Mesodermal cell (in vitro differentiated cells): ENCODE measurements around the gene KIAA1217.

ENCODE experiments used
- H3K27ac ChIP-seq: 2 replicates; pipeline ENCODE4 v1.7.0; 2013; ENCODE audit warnings: mild to moderate bottlenecking, low read depth, low read length, moderate library complexity; ENCODE audit not compliant: severe bottlenecking
- H3K36me3 ChIP-seq: 2 replicates; pipeline ENCODE4 v1.7.1; 2013; ENCODE audit warnings: mild to moderate bottlenecking, low read length, moderate library complexity; ENCODE audit not compliant: control insufficient read depth, insufficient read depth
- H3K4me1 ChIP-seq: one replicate; pipeline ENCODE4 v1.7.1; 2013; ENCODE audit warnings: mild to moderate bottlenecking, low read length; ENCODE audit not compliant: insufficient read depth, control insufficient read depth, poor library complexity, severe bottlenecking
- H3K4me3 ChIP-seq: 2 replicates; pipeline ENCODE4 v1.7.0; 2013; ENCODE audit warnings: low read length, control low read depth, mild to moderate bottlenecking; ENCODE audit not compliant: insufficient read depth, poor library complexity, severe bottlenecking; ENCODE audit errors: extremely low read depth
- H3K9me3 ChIP-seq: 2 replicates; pipeline ENCODE4 v1.7.1; 2013; ENCODE audit warnings: mild to moderate bottlenecking, low read length, moderate library complexity; ENCODE audit not compliant: control insufficient read depth
- WGBS, 2 experiments: methylation state at CpG; one replicate each; pipeline ENCODE4 v1.1.5; 2013; ENCODE audit warnings: missing lambda C conversion rate in 2 of 2; ENCODE audit not compliant: insufficient coverage in 2 of 2; 5-methylcytosine and 5-hydroxymethylcytosine counted together

The KIAA1217 gene

DNA sequence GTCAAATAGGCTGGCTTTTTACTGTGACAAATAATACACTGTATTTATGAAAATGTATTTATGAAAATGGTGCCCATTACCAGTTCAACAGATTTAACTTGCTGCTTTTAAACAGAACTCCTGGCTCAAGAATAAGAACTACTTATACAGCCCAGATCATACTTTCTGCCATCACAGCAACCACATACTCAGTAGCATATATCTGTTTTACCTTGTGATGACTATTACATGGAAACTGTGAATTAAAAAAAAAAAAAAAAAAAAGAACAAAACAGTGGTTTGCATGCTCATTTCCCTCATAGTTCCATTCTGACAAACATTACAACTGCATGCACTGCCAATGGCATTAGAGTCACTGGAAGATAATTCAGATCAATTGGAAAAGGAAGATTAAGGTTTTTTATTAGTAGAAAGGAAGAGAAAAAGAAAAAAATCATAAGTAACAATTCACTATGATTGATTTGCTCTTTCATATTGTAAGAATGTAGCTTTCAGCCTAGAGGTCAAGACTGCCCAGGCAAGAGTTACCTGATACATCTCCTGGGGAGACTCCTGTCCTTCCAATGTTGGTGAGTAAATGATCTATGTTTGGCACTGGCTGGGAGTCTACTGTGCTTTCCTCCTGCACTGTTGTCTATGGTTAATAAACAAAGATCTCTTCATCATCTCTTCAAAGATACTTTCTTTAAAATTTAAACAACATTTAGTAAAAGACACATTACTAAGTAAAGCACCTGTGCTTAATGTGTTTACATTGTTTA lies 381.9 kb downstream of the KIAA1217 start:
- Histone ChIP-seq H3K4me1 (no peaks in the 10 kb centered on the region), H3K4me3 (no peak overlapping the region), H3K36me3 (peaks cover 84% of the 10 kb centered on the region), H3K27ac (no peak overlapping the region), H3K9me3 (no peaks in the 10 kb centered on the region)

DNA sequence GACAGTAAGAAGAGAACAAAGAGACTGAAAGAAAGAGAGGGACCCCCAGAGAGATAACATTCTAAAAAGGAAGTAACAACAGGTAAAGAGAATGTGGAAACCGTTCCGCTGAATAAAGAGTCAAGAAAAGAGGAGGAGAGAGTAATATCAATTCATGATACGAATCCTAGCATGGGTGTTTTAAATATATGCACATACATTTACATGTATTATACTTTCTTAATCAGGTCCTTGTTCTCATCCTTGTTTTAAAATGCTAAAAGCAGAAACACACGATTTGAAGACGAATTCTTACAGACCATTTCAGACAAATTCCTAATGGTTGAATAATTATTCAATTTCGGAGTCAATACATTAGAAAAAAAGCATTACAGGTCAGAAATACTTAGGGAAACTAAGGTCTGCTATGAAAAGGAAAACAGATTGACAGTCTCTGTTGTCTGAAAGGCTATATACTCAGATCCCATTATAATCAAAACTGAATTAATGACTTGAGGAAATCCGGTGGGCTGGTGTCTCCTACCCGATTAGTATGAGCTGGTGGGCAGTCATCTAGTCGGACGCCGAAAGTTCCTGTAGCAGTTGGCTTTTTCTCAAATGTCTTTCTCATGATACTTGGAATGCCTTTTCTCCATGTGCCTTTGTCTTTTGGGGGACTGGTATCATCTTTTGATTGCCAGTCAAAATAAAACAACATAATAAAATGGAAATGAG lies 387.4 kb downstream of the KIAA1217 start:
- WGBS, 2 experiments, result 50 to 94% methylated on average over 2 to 3 of the region's 11 CpGs
- H3K4me1 ChIP-seq, result no peaks in the 10 kb centered on the region
- H3K4me3 ChIP-seq, result no peak overlapping the region
- H3K36me3 ChIP-seq, result peaks cover 75% of the 10 kb centered on the region
- no peaks in the 10 kb centered on the region for H3K9me3 ChIP-seq
- H3K27ac ChIP-seq, result no peak overlapping the region

DNA sequence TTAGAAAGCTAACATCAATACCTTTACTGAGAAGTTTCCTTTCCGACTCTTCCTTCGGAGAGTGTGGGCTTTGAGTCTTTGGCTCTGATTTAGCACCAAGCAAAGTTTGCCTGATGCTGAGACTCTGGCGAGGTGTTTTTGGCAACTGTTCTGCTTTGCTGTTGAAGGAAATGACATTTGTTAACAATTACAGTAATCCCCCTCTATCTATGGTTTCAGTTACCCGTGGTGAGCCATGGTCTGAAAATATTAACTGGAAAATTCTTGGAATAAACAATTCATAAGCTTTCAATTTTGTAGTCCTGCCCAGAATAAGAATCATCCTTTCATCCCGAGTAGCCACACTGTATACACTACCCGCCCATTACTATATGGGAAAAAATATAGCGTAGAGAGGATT lies 388.5 kb downstream of the KIAA1217 start:
- H3K4me1 ChIP-seq, result no peaks in the 10 kb centered on the region
- H3K36me3 ChIP-seq, result peaks cover 71% of the 10 kb centered on the region
- no peaks in the 10 kb centered on the region for H3K9me3 ChIP-seq
- no peak overlapping the region for H3K4me3 ChIP-seq
- 100% methylated on average over 2 of the region's 7 CpGs; no CpG with 5 or more reads in 1 of the 2 experiments for WGBS, 2 experiments
- no peak overlapping the region for H3K27ac ChIP-seq
